GM12878 (cell line): Measurements from ENCODE around the gene MGAT5. TPM values are rescaled to one million over a fixed set of nuclear protein-coding genes. Genes with fewer than 3 reads are reported as not detected.
A peak's percentile ranks its signal among the peaks of the same experiment; 100 is the strongest.

ENCODE experiments used
- ATAC-seq: fragments of 200-7000 bp; cut with Tn5 transposase; 3 replicates; pipeline ENCODE4 v1.9.1; 2020; ENCODE audit warnings: mild to moderate bottlenecking, moderate library complexity
- BruUV-seq: library from RNA; stranded (reverse); fragments of 400-500 nt; replicated peaks from 2 replicates; lab custom pipeline; 2021; lab: Mats Ljungman, UMichigan
- CTCF ChIA-PET: fragments of 300-600 bp; sonication (Branson Sonifier 250); formaldehyde crosslinking; extraction: SDS; loops from one replicate; lab custom pipeline; 2021; ENCODE audit warnings: inconsistent platforms; lab: Yijun Ruan, JAX
- POLR2A ChIA-PET: fragments of 350-600 bp; formaldehyde crosslinking; extraction: SDS; loops from one replicate; lab custom pipeline; 2021; ENCODE audit warnings: inconsistent platforms; lab: Charles Lee
- RAD21 ChIA-PET: fragments of 300-600 bp; sonication (Branson Sonifier 250); formaldehyde crosslinking; loops from one replicate; lab custom pipeline; 2023; ENCODE audit warnings: antibody characterized with exemption; ENCODE audit not compliant: unreplicated experiment; lab: Charles Lee
- SMC1A ChIA-PET: fragments of 300-600 bp; sonication (Branson Sonifier 250); formaldehyde crosslinking; loops from one replicate; lab custom pipeline; 2023; ENCODE audit not compliant: unreplicated experiment, uncharacterized antibody; lab: Charles Lee
- DNase-seq: peaks from one replicate; pipeline ENCODE4 v3.0.0-alpha.2; 2011; ENCODE audit warnings: low read depth, low spot score
- FAIRE-seq: peaks from 3 replicates; lab custom pipeline; 2011; peaks lifted over from hg19 to GRCh38; lab: Jason Lieb, UNC
- H2AFZ ChIP-seq: 2 replicates; pipeline ENCODE4 v1.6.0; 2011; ENCODE audit warnings: low read depth, low read length, control low read depth; ENCODE audit not compliant: control insufficient read depth
- H3K27ac ChIP-seq: 2 replicates; pipeline ENCODE4 v1.5.1; 2011; ENCODE audit warnings: control low read depth; ENCODE audit not compliant: control insufficient read depth, insufficient read depth
- H3K27me3 ChIP-seq, 2 experiments: replicated peaks in 1 of 2; 2 replicates each; pipeline versions ENCODE4 v1.6.0 to v1.6.1; 2011; ENCODE audit warnings: low read length in 1 of 2; ENCODE audit not compliant: control insufficient read depth in 2 of 2, insufficient read depth in 2 of 2
- H3K36me3 ChIP-seq, 2 experiments: 2 replicates each; pipeline ENCODE4 v1.5.1; 2011; ENCODE audit warnings: low read length in 1 of 2; ENCODE audit not compliant: control insufficient read depth in 2 of 2, insufficient read depth in 2 of 2
- H3K4me1 ChIP-seq: 2 replicates; pipeline ENCODE4 v1.6.1; 2011; ENCODE audit warnings: mild to moderate bottlenecking, low read length, moderate library complexity, mixed read lengths; ENCODE audit not compliant: control insufficient read depth, insufficient read depth
- H3K4me2 ChIP-seq: 2 replicates; pipeline ENCODE4 v1.6.0; 2011; ENCODE audit warnings: control low read depth; ENCODE audit not compliant: control insufficient read depth, insufficient read depth
- H3K4me3 ChIP-seq: fragments of 200-600 bp; sonication (generic); 2 replicates; pipeline ENCODE4 v1.5.1; 2016
- H3K79me2 ChIP-seq: 2 replicates; pipeline ENCODE4 v1.6.0; 2011; ENCODE audit warnings: low read length; ENCODE audit not compliant: control insufficient read depth, insufficient read depth
- H3K9ac ChIP-seq: 2 replicates; pipeline ENCODE4 v1.8.0; 2011; ENCODE audit warnings: low read length, control low read depth, mixed read lengths; ENCODE audit not compliant: control insufficient read depth, insufficient read depth
- H3K9me3 ChIP-seq: replicated peaks from 3 replicates; pipeline ENCODE4 v1.5.1; 2011; ENCODE audit warnings: mild to moderate bottlenecking, low read length; ENCODE audit not compliant: control insufficient read depth, insufficient read depth
- H4K20me1 ChIP-seq: 2 replicates; pipeline ENCODE4 v1.6.0; 2011; ENCODE audit not compliant: control insufficient read depth, insufficient read depth
- CREM ChIP-seq: IDR thresholded peaks from 2 replicates; pipeline ENCODE4 v1.6.1; 2014; ENCODE audit warnings: antibody characterized with exemption, low read depth
- EED ChIP-seq: sonication (generic); IDR thresholded peaks from 2 replicates; pipeline ENCODE4 v1.6.1; 2016; ENCODE audit warnings: antibody characterized with exemption, low read depth
- EGR1 ChIP-seq, 2 experiments: IDR thresholded peaks; 1 replicate in 1 of 2; 2 replicates in 1 of 2; pipeline ENCODE4 v1.6.1; 2011 to 2012; ENCODE audit warnings: low read depth in 2 of 2, low read length in 2 of 2, borderline replicate concordance in 1 of 2, mild to moderate bottlenecking in 1 of 2, moderate library complexity in 1 of 2
- IRF4 ChIP-seq: IDR thresholded peaks from 2 replicates; pipeline ENCODE4 v1.6.1; 2011; ENCODE audit warnings: low read depth, low read length
- MTA3 ChIP-seq: IDR thresholded peaks from 2 replicates; pipeline ENCODE4 v1.6.1; 2012; ENCODE audit warnings: low read length, inconsistent platforms, borderline replicate concordance
- RUNX3 ChIP-seq: IDR thresholded peaks from 2 replicates; pipeline ENCODE4 v1.6.1; 2012; ENCODE audit warnings: low read length, inconsistent platforms
- YBX1 ChIP-seq: fragments of 450-650 bp; IDR thresholded peaks from 2 replicates; pipeline ENCODE4 v1.6.1; 2016; ENCODE audit warnings: antibody characterized with exemption
- ZNF274 ChIP-seq: IDR thresholded peaks from one replicate; pipeline ENCODE4 v1.8.0; 2011; ENCODE audit not compliant: insufficient read length, insufficient read depth
- WGBS: methylation state at CpG from one replicate; pipeline ENCODE4 v1.1.6; 2016; ENCODE audit warnings: low lambda C conversion rate; ENCODE audit not compliant: insufficient replicate concordance, insufficient coverage; ENCODE audit errors: missing lambda C conversion rate; 5-methylcytosine and 5-hydroxymethylcytosine counted together
- in situ Hi-C: fragments of 300-500 bp; cut with MboI; formaldehyde crosslinking; loops from 9 replicates; pipeline ENCODE4 v1.14.3; 2018; ENCODE audit warnings: mixed read lengths
- intact Hi-C: fragments of 100-400 bp; cut with micrococcal nuclease; formaldehyde crosslinking; loops from one replicate; pipeline ENCODE4 v1.14.2; 2022; ENCODE audit not compliant: unreplicated experiment
- polyA plus RNA-seq, 11 experiments: library from polyadenylated mRNA; depleted of rRNA in 4 of 11; unstranded in 6 of 11; stranded (reverse) in 5 of 11; fragments of >200 nt; fragmentation: Nextera tagmentation in 4 of 11; fragmentation: Illumina TruSeq in 1 of 11; extraction: Ambion mirVana in 4 of 11; extraction: Trizol in 1 of 11; gene quantifications; 1 replicate in 1 of 11; 2 replicates in 10 of 11; pipeline versions ENCODE4 v1.2.1 to v1.2.3, GENCODE V29; 2011 to 2016; ENCODE audit warnings: inconsistent platforms in 2 of 11, missing spikeins in 2 of 11, low read depth in 1 of 11
- total RNA-seq, 4 experiments: library from RNA; depleted of rRNA in 3 of 4; stranded (reverse); fragments of >200 nt in 3 of 4; fragmentation: Illumina TruSeq in 1 of 4; extraction: Trizol in 1 of 4; gene quantifications; 2 replicates each; pipeline versions ENCODE4 v1.2.1 to v1.2.3, GENCODE V29; 2013 to 2021
- TF ChIP-seq, protein P1 (sequence below): fragments of 450-650 bp; IDR thresholded peaks from 2 replicates; pipeline ENCODE4 v1.6.1; 2016; ENCODE audit warnings: mild to moderate bottlenecking
- TF ChIP-seq, protein P2 (sequence below): fragments of 450-650 bp; formaldehyde crosslinking; IDR thresholded peaks from 2 replicates; pipeline ENCODE4 v1.5.0; 2022; ENCODE audit warnings: mild to moderate bottlenecking, missing genetic modification characterization

MGAT5 gene
- total and polyA plus RNA-seq, 10 of the 15 experiments (the other 5 are each of a cell fraction or from before 2014, with no cell fraction given) = 4.9 to 104 (median 36.2) TPM

DNA sequence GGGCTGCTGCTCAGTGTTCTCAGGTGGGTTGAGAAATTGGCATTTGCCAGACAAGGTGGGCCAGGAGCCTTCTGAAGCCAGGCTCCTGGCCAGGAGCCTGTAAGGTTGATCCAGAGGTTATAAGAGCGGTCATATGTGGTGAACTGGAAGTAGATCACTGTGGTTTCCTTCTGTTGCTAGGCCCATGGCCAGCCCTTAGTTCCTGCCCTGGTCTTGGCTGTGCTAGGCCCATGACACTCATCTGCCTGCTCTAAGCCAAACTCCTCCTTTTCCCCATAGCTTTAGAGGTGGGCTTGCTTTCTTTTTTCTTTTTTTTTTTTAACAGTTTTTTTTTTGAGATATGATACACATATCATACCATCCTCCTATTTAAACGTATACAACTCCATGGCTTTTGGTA lies 5.0 kb upstream of the MGAT5 start:
- no peak overlapping the region for H3K4me2 ChIP-seq
- H4K20me1 ChIP-seq = no peaks in the 10 kb centered on the region
- H3K27ac ChIP-seq = peak overlapping the region; percentile 52
- H3K9ac ChIP-seq = no peak overlapping the region
- H2AFZ ChIP-seq = no peak overlapping the region
- no peak for DNase-seq
- intact Hi-C loops (loop anchor here (1.0 to 10.0 kb wide), 3 partner anchors 88 to 364 kb away; no protein-coding TSS in a partner anchor), in situ Hi-C loops (no loop called here)
- no peak for ATAC-seq
- no peaks in the 10 kb centered on the region for H3K9me3 ChIP-seq
- SMC1A ChIA-PET = interaction anchor here (0.8 to 3.0 kb wide), 4 partner anchors 12 to 164 kb away, joined by 3 to 14 read pairs (median 4); no protein-coding TSS in a partner anchor
- no peak for FAIRE-seq
- H3K4me1 ChIP-seq = peaks cover 93% of the 10 kb centered on the region
- TF ChIP-seq RUNX3 (0 out of 2 replicates have a peak, but pooled peaks have one; percentile 10), ZNF274 (no peak), YBX1 (no peak)
- no TSS peak for BruUV-seq
- H3K27me3 ChIP-seq = no peaks in the 10 kb centered on the region
- H3K4me3 ChIP-seq = no peak overlapping the region
- RAD21 ChIA-PET = interaction anchor here (0.9 to 1.0 kb wide), 2 partner anchors 14 to 34 kb away, joined by 3 read pairs; no protein-coding TSS in a partner anchor
- H3K36me3 ChIP-seq = peaks cover 0 to 2% of the 10 kb centered on the region in 2 experiments; a peak in 3 of 4 replicates
- 100% methylated on average over 2 of the region's 2 CpGs for WGBS
- H3K79me2 ChIP-seq = peaks cover 87% of the 10 kb centered on the region
- CTCF ChIA-PET = interaction anchor here (1.0 to 2.2 kb wide), 3 partner anchors 9 to 163 kb away, joined by 3 to 8 read pairs (median 3); no protein-coding TSS in a partner anchor
- POLR2A ChIA-PET = no interaction called here

DNA sequence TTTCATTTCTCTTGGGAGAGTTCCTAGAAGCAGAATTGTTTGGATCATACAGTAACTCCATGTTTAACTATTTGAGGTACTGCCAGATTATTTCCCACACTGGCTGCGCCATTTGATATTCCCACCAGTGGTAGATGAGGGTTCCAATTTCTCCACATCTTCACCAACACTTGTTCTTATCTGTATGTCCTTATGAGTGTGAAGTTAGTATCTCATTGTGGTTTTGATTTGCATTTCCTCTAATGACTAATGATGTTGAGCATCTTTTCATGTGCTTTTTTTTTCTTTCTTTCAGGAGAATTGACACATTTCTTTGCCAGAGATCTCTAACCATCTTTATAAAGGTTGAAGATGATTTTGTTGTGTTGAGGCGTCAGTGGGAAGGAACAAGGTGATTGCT lies 4.1 kb upstream of the MGAT5 start:
- Histone ChIP-seq H3K9ac (no peak overlapping the region), H3K79me2 (peaks cover 87% of the 10 kb centered on the region), H3K4me1 (peaks cover 95% of the 10 kb centered on the region), H3K27ac (peak overlapping the region; percentile 54), H3K36me3 (peaks cover 2 to 8% of the 10 kb centered on the region in 2 experiments; a peak in 3 of 4 replicates), H2AFZ (no peak overlapping the region), H3K9me3 (no peaks in the 10 kb centered on the region), H3K4me2 (peak overlapping the region; percentile 32; the same call in 1 of the 2 replicates), H3K4me3 (peak overlapping the region; percentile 7), H3K27me3 (no peaks in the 10 kb centered on the region), H4K20me1 (no peaks in the 10 kb centered on the region)
- FAIRE-seq = no peak
- intact Hi-C loops = loop anchor here (1.0 to 10.0 kb wide), 3 partner anchors 88 to 365 kb away; no protein-coding TSS in a partner anchor
- CTCF ChIA-PET = interaction anchor here (1.0 to 2.2 kb wide), 8 partner anchors 10 to 163 kb away, joined by 3 to 8 read pairs (median 5); no protein-coding TSS in a partner anchor
- RAD21 ChIA-PET = interaction anchor here (0.9 to 2.0 kb wide), 3 partner anchors 13 to 161 kb away, joined by 3 to 10 read pairs (median 3); no protein-coding TSS in a partner anchor
- in situ Hi-C loops = no loop called here
- 52% methylated on average over 2 of the region's 2 CpGs for WGBS
- POLR2A ChIA-PET = interaction anchor here (1.5 to 1.6 kb wide), 2 partner anchors 16 to 131 kb away, joined by 3 to 6 read pairs; no protein-coding TSS in a partner anchor
- no TSS peak for BruUV-seq
- DNase-seq = no peak
- SMC1A ChIA-PET = interaction anchor here (1.2 to 3.0 kb wide), 11 partner anchors 12 to 162 kb away, joined by 3 to 14 read pairs (median 6); no protein-coding TSS in a partner anchor
- ATAC-seq = no peak
- TF ChIP-seq, protein P1, sequence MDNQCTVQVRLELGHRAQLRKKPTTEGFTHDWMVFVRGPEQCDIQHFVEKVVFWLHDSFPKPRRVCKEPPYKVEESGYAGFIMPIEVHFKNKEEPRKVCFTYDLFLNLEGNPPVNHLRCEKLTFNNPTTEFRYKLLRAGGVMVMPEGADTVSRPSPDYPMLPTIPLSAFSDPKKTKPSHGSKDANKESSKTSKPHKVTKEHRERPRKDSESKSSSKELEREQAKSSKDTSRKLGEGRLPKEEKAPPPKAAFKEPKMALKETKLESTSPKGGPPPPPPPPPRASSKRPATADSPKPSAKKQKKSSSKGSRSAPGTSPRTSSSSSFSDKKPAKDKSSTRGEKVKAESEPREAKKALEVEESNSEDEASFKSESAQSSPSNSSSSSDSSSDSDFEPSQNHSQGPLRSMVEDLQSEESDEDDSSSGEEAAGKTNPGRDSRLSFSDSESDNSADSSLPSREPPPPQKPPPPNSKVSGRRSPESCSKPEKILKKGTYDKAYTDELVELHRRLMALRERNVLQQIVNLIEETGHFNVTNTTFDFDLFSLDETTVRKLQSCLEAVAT = no peak
- peak; percentile 67; the same call in 1 of the 2 replicates for TF ChIP-seq IRF4
- TF ChIP-seq CREM = 0 out of 2 replicates have a peak, but pooled peaks have one; percentile 64
- TF ChIP-seq EGR1 (IDR thresholded peaks at IDR 0.05; ENCODE audit: borderline replicate concordance in 1 of 2, low read depth in 2 of 2, low read length in 2 of 2) = no peak
- TF ChIP-seq, protein P2, sequence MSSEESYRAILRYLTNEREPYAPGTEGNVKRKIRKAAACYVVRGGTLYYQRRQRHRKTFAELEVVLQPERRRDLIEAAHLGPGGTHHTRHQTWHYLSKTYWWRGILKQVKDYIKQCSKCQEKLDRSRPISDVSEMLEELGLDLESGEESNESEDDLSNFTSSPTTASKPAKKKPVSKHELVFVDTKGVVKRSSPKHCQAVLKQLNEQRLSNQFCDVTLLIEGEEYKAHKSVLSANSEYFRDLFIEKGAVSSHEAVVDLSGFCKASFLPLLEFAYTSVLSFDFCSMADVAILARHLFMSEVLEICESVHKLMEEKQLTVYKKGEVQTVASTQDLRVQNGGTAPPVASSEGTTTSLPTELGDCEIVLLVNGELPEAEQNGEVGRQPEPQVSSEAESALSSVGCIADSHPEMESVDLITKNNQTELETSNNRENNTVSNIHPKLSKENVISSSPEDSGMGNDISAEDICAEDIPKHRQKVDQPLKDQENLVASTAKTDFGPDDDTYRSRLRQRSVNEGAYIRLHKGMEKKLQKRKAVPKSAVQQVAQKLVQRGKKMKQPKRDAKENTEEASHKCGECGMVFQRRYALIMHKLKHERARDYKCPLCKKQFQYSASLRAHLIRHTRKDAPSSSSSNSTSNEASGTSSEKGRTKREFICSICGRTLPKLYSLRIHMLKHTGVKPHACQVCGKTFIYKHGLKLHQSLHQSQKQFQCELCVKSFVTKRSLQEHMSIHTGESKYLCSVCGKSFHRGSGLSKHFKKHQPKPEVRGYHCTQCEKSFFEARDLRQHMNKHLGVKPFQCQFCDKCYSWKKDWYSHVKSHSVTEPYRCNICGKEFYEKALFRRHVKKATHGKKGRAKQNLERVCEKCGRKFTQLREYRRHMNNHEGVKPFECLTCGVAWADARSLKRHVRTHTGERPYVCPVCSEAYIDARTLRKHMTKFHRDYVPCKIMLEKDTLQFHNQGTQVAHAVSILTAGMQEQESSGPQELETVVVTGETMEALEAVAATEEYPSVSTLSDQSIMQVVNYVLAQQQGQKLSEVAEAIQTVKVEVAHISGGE = no peak
- TF ChIP-seq MTA3 = peak; percentile 68; the same call in 1 of the 2 replicates
- peak; percentile 59; the same call in 1 of the 2 replicates for TF ChIP-seq EED
